ENCODE results near the gene KIN.
"Not testable (repeated sequence)": the region's sequence is repeated elsewhere in the genome, so short reads cannot be mapped to it uniquely, and the experiment has no call there.

Gene KIN

DNA sequence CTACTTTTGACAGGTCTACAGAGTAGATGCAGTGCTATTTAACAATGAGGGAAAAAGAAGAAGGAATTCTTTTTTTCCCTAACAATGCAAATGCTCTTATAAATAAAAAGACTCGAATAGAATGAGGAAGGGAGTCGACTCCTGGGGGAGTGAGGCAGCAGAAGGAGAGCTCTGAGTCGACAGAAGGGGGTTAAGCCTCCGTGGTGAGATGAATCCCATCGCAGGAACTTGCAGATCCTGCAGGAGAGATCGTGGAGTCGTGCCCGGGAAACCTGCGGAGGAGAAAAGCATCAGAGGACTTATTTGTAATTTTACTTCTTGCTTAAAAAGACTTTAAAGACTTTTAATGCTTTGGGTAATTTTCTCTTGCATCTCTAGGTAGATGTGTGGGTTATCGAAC lies 67.3 kb downstream of the KIN start:
- DNase-seq (ENCODE audit: low read depth) = no peak
- in situ Hi-C loops (cut with HindIII; ENCODE audit: low sequenced_read_pairs) = no loop called here
- no peak overlapping the region for H3K4me3 ChIP-seq (ENCODE audit: low read depth, low read length)
- TF ChIP-seq, protein P1, sequence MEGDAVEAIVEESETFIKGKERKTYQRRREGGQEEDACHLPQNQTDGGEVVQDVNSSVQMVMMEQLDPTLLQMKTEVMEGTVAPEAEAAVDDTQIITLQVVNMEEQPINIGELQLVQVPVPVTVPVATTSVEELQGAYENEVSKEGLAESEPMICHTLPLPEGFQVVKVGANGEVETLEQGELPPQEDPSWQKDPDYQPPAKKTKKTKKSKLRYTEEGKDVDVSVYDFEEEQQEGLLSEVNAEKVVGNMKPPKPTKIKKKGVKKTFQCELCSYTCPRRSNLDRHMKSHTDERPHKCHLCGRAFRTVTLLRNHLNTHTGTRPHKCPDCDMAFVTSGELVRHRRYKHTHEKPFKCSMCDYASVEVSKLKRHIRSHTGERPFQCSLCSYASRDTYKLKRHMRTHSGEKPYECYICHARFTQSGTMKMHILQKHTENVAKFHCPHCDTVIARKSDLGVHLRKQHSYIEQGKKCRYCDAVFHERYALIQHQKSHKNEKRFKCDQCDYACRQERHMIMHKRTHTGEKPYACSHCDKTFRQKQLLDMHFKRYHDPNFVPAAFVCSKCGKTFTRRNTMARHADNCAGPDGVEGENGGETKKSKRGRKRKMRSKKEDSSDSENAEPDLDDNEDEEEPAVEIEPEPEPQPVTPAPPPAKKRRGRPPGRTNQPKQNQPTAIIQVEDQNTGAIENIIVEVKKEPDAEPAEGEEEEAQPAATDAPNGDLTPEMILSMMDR (IDR thresholded peaks at IDR 0.05; ENCODE audit: low read depth, low read length, missing control alignments) = no peak

DNA sequence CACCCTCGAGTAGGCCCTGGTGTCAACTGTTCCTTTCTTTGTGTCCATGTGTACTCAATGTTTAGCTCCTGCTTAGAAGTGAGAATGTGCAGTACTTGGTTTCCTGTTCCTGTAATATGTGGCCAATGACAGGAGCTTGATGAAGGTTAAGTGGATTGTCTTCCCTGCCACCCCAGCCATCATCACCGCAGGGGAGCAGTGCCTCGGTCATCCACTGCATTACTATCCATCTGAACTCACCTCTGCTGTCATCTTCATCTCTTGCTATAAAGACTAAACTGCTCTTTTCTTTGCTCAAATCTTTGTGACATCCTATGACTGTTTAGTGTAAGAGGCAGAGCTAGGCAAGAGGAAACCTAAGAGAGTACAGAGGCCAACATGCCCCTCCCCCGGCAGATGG lies 69.1 kb downstream of the KIN start:
- H3K4me3 ChIP-seq (ENCODE audit: low read depth, low read length) = no peak overlapping the region
- in situ Hi-C loops (cut with HindIII; ENCODE audit: low sequenced_read_pairs) = no loop called here
- no peak for DNase-seq (ENCODE audit: low read depth)
- TF ChIP-seq, protein P1 (IDR thresholded peaks at IDR 0.05; ENCODE audit: low read depth, low read length, missing control alignments) = no peak

DNA sequence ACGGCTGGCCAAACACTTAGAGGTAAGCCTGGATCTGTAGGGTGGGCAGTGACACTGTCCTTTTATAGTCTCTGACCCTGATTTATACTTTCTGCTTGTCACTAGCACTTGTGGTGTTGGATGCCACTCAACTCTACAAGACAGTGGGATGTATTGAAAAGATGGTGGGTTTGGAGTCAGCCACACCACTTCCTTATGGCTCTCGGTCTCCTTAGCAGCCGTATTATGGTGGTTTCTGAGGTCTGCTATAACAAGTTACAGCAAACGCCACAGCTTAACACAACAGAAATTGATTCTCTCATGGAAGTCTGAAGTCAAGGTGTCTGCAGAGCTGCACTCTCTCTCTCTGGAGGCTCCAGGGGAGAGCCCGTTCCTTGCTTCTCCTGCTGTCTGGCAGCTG lies 70.0 kb downstream of the KIN start:
- TF ChIP-seq, protein P1 (IDR thresholded peaks at IDR 0.05; ENCODE audit: low read depth, low read length, missing control alignments) = no peak
- in situ Hi-C loops (cut with HindIII; ENCODE audit: low sequenced_read_pairs) = no loop called here
- H3K4me3 ChIP-seq (ENCODE audit: low read depth, low read length) = no peak overlapping the region
- DNase-seq (ENCODE audit: low read depth) = no peak

DNA sequence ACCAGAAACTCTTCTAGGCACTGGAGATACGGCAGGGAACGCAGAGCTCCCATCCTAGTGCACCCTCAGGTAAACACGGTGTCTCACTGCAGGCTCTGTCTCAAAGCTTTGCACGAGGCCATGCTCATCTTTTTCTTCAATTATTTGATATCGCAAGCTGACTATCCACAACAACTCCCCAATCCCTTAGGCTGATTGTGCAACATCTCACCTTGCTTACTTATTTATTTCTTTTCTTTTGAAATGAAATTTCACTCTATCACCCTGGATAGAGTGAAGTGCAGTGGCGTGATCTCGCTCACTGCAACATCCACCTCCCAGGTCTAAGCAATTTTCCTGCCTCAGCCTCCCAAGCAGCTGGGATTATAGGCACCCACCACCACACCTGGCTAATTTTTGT lies 72.3 kb downstream of the KIN start:
- no peak overlapping the region for H3K4me3 ChIP-seq (ENCODE audit: low read depth, low read length)
- DNase-seq (ENCODE audit: low read depth) = no peak
- in situ Hi-C loops (cut with HindIII; ENCODE audit: low sequenced_read_pairs) = no loop called here
- TF ChIP-seq, protein P1 (IDR thresholded peaks at IDR 0.05; ENCODE audit: low read depth, low read length, missing control alignments) = no peak

DNA sequence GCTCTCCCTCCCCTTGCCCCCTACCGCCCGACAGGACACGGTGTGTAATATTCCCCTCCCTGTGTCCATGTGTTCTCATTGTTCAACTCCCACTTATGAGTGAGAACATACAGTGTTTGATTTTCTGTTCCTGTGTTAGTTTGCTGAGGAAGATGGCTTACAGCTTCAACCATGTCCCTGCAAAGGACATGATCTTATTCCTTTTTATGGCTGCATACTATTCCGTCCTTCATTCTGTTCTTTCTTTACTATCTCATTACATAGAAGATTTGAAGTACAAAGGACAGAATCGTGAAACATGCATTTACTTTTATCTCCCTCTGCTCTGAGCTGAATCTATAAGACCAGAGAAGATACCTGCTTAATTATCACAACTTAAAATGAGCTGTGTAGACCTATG lies 76.7 kb downstream of the KIN start:
- DNase-seq (ENCODE audit: low read depth); H3K4me3 ChIP-seq (ENCODE audit: low read depth, low read length); in situ Hi-C loops (cut with HindIII; ENCODE audit: low sequenced_read_pairs): not testable (repeated sequence)

DNA sequence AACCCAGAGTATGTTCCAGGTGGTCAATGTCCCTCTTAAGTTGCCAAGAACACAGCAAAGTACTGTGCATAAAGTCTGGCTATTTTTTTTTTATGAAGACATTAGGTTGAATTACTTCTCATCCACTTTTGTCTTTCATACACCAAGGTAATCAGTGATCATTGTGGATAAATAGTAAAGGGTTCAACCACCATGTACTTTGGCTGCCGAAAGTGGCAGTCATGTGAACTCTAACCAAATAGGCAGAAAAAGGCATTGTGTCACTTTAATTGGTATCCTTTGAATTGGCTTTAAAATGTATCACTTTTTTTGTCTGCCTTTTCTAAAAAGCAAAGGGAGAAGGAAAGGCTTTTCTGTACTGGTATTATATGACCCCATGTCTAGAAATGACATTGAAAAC lies 77.3 kb downstream of the KIN start:
- no peak overlapping the region for H3K4me3 ChIP-seq (ENCODE audit: low read depth, low read length)
- TF ChIP-seq, protein P1 (IDR thresholded peaks at IDR 0.05; ENCODE audit: low read depth, low read length, missing control alignments) = no peak
- in situ Hi-C loops (cut with HindIII; ENCODE audit: low sequenced_read_pairs) = no loop called here
- DNase-seq (ENCODE audit: low read depth) = no peak

DNA sequence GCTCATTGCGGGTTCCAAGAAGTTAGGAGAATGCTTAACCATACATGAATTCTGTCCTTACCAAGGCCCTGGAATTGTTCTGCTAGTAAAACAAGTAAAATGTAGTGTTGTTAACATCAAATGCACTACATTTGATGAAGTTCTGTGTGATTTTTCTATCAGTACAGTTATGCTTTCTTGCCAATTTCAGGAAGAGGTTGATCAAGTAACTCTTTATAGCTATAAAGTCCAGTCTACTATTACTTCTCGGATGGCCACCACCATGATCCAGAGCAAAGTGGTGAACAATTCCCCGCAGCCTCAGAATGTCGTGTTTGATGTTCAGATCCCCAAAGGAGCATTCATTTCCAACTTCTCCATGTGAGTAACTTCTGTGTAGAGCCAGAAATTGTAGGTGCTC lies 79.0 kb downstream of the KIN start:
- DNase-seq (ENCODE audit: low read depth) = no peak
- in situ Hi-C loops (cut with HindIII; ENCODE audit: low sequenced_read_pairs) = no loop called here
- no peak overlapping the region for H3K4me3 ChIP-seq (ENCODE audit: low read depth, low read length)
- TF ChIP-seq, protein P1 (IDR thresholded peaks at IDR 0.05; ENCODE audit: low read depth, low read length, missing control alignments) = no peak

Measured in astrocyte of the cerebellum (primary cell).